CD4-positive, alpha-beta T cell treated with Interleukin-4 for 1 hour (primary cell): ENCODE measurements around the gene KRTAP10-1.

Source experiments
- DNase-seq, 2 donors: peaks; one replicate each; pipeline ENCODE4 v3.0.0-alpha.2; 2020 to 2022

KRTAP10-1 gene

GRCh38 chr21:44527156-44527982, 12.6 kb downstream of the KRTAP10-1 start:
- peak in 1 of 2 donors; percentile 4 for DNase-seq

DNA sequence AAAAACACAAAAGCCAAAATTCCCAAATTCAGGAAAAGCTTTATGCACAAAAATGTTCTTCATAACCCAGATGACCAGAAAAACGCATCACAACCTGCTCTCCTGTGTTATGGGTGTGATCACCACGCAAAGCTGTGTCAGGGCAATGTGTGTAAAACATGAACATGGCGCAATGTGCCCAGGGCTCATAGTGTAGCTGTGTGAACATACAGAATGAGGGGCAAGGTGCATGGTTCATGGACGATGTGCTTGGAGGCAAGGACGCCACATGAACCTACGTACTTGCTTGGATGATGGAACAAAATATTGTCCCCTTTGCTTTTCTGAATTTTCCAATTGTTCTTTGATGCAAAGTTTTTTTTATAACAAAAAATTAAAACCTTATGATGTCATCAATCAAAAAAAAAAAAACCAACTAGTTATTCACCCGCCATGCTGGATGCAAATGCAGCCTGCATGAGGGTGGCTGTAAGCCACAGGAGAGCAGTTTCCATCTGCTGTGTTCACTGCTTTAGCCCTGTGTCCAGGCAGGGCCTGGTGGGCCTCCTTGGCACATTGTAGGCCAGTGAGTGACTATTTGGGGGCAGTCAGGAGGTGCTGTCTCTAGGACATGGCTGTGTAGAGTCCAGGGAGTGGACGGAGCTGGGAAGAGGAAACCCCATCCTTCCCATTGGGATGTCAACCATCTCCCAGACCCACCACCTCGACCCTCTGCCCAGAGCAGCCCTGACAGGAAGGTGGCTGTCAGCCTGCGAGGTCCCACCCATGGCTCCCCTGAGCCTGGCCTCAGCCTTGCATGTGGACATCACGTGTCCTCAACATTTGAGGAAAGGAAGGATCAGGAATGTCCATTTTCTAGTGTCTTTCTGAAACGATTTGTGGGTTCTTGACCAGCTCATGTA, 13.6 kb downstream of the KRTAP10-1 start:
- no peak for DNase-seq

DNA sequence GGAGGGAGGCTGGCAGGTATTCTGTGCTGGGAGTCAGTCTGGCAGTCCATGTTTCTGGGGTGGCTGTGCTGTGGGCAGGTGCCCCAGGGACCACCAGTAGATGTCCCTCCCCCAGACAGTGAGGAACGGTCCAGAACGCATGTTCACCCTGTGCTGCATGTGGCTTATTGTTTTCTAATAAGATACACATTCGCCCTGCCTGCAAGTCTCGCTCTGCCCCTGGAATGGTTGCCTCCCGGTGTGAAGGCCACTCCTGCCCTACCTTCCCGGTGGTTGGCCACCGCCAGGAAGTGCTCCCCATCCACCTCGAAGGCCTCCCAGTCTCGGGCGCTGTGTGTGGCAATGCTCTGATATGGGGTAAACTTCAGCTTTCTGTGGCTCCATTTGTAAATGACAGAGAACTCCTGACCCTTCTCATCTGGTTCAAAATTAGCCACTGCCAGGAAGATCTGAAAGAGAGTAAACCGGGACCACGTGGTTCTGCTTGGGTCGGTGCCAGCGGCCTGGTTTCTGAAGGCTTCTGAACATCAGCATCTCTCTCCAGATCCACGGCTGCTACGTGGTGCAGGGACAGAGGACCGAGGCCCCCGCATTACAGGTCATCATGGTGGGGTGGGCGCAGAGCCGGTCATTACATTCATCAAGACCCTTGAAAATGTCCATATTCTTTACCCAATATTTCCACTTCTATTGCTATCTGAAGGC, 14.5 kb downstream of the KRTAP10-1 start:
- no peak for DNase-seq

- DNase-seq: no peak
Observed at GRCh38 chr21:44524414-44525371, 15.3 kb downstream of the KRTAP10-1 start.

DNA sequence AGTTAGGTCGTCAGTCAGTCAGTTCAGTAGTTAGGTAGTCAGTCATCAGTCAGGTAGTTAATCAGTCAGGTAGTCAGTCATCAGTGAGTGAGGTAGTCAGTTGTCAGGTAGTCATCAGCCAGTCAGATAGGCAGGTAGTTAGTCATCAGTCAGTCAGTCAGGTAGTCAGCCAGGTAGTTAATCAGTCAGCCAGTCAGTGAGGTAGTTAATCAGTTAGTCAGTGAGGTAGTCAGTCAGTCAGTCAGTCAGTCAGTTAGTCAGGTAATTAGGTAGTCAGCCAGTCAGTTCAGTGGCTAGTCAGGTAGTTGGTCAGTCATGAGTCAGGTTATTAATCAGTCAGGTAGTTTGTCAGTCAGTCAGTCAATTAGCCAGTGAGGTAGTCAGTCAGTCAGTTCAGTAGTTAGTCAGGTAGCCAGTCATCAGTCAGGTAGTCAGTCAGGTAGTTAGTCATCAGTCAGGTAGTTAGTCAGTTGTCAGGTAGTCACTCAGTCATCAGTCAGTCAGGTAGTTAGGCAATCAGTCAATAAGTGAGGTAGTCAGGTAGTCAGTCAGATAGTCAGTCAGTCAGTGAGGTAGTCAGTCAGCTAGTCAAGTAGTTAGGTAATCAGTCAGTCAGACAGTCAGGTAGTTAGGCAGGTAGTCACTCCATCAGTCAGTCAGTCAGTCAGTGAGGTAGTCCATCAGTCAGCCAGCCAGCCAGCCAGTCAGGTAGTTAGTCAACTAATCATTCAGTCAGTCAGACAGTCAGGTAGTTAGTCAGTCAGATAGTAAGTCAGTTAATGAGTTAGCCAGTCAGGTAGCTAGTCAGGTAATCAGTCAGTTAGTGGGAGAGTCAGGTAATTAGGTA, 16.2 kb downstream of the KRTAP10-1 start:
- peak in 1 of 2 donors; percentile 3 for DNase-seq

DNA sequence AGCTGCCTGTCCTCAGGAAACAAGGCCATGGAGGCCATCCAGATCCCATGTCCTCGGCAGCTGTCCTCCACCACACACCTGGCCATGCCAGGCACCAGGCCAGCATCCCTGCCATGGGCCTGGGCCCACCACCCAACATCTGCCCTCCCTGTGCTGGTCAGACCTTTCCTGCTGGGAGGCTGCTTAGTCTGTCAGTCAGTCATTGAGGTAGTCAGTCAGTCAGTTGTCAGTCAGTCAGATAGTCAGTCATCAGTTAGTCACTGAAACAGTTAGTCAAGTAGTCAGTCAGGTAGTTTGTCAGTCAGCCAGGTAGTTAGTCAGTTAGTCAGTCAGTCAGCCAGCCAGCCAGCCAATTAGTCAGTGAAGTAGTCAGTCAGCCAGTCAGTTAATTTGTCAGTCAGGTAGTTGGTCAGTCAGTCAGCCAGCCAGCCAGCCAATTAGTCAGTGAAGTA, 17.2 kb downstream of the KRTAP10-1 start:
- DNase-seq: peak in 1 of 2 donors; percentile 9

DNA sequence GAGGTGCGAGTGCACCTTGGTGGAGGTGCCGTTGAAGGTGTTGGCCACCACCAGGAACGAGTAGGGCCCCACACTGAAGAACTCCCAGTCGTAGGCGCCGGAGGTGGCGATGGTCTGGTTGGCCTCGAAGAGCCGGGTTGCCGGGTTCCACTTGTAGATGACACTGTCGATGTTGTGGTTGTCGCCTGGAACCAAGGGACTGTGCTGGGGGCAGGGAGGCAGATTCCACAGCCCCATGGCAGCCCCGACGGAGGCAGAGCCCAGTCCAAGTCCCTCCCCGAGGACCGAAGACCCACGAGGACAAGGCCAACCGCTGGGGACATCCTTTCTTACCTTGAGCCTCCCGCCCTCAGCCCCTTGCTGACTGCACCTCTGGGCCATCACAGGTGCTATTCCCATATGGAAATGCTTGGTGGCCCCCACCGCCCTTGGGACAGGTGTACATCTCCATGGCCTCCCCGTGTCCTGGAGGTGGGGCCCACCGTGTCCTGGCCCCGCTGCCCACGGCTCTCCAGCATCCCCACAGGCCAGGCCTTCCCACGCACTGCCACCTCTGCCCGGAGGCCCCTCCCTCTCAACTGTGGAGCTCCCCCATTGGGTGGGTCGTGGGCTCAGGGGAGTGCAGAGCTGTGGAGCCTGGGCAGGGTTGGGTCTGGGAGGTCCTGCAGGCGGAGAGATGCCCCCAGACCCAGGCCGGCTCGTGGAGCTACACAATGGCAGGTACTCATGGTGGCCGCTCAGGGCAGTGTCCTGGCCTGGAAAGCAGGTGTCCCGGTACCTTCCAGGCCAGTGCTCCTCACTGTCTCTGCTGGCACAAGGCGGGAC, 17.9 kb downstream of the KRTAP10-1 start:
- no peak for DNase-seq

DNA sequence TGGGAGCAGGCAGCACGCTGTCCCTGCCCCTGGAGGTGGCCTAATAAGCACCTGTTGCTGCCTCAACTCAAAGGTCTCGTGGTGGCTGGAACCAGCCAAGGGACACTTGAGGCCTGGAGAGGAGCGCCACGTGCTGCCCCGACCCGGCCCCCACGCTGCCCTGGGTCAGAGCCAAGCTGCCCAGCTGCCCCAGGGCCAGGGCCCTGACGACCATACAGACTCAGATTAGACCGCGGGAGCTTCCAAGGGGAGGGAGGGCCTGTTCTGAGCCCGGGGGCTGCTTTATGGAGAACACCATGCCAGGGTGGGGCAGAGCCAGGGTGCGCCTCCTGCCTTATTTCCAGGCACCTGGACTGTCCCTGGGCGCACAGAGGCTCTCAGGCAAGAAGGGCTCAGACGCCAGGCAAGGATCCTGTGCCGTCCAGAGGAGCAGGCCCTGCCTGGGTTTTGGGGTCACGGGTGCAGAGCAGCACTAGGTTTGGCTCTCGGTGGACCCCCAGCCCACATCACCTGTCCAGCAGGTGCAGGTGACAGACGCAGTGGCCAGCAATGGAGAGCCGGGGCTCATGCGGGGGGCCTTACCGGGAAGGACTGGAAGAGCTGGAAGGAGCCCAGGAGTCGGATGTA, 18.6 kb downstream of the KRTAP10-1 start:
- DNase-seq: peak in 1 of 2 donors; percentile 8

DNA sequence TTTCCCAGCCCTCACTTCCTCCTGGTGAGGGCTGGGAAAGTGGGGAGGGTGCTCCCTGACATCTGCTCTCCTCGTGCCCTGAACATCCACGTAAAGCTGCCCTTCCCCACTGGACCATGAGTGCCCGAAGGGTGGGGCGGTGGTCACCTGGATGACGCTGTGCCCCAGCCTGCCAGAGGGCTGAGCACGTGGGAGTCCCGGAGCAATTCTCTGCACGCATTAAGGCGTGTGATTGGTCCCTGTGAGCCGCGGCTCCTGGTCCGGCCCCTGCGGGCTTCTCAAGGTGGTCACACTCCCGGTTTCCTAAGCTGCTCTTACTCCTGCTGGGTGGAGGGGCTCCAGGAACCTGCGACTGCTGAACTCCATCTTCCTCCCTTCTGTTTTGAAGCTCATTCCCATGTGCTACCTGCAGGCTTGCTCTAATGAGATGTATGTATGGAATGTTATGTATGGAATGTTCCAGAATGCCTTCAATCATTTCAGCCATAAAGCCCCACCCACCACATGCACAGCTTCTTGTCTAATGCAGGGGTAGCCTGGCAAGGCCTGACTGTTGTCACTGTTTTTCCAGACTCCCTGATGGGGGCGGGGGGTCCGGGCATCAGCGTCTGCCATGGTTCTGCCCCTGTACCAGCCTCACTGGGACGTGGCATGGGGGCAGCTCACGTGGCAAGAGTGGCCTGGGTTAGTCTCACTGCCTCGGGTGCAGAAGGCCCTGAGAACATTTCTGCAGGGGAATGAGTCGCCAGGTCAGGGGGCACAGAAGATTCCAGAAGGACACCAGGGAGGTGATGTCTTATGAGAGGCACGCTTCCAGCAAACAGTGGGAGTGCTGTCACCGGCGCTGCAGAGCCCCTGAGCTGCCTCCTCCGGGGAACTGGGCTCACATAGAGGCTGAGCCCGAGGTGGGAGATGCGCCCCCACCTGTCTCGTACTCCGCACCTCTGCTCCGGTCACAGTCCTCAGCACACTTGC, 19.4 kb downstream of the KRTAP10-1 start:
- peak in 1 of 2 donors; percentile 10 for DNase-seq

- no peak for DNase-seq
Observed at GRCh38 chr21:44519346-44520325, 20.4 kb downstream of the KRTAP10-1 start.

DNA sequence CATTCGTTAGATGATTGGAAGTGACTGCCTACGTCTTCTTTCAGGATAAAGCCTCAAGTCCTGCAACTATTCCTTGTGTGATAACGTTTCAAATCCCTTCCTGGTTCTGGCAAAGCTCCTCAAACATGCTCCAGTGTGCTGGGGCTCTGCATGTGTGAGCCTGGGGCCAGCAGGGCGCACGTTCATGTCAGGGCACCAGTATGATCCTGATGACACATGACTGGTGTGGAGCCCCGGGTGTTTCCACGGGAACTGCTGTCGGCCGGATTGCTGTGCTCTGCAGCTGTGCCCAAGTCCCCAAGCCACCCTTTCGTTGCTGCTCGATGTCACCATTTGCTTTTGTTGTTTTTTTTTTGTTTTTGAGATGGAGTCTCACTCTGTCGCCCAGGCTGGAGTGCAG, 21.3 kb downstream of the KRTAP10-1 start:
- no peak for DNase-seq

DNA sequence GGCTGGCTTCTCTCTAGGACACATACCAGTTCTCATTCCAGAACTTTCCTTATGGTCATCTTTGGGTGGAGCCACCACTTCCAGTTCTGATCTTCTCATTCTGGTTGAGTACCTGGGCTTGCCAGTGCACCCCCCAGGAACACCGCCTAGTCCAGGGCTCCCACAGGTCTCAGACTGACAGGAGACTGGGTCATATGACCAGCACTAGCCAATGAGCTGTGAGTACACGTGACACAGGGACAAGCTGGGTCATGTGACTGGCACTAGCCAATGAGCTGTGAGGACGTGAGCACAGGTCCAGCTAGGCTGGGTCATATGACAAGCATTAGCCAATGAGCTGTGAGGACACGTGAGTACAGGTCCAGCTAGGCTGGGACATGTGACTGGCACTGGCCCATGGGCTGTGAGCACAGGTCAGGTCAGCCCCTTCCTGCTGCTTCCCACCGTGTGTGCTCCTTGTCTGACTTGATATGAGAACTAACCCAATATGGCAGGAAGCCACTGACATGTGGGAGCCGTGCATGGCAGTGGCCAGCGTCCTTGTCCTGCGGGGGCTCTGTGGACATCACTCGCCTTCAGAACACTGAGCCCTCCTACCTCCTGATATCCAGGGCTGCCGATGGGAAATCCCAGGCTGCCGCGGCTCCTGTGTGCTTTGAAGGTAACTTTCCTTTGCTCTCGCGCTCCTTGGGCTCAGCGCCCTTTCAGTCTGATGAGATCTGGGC, 22.7 kb downstream of the KRTAP10-1 start:
- no peak for DNase-seq

GRCh38 chr21:44516828-44517174, 23.2 kb downstream of the KRTAP10-1 start:
- DNase-seq: no peak

- DNase-seq: no peak
Observed at GRCh38 chr21:44516342-44516741, 23.7 kb downstream of the KRTAP10-1 start.

DNA sequence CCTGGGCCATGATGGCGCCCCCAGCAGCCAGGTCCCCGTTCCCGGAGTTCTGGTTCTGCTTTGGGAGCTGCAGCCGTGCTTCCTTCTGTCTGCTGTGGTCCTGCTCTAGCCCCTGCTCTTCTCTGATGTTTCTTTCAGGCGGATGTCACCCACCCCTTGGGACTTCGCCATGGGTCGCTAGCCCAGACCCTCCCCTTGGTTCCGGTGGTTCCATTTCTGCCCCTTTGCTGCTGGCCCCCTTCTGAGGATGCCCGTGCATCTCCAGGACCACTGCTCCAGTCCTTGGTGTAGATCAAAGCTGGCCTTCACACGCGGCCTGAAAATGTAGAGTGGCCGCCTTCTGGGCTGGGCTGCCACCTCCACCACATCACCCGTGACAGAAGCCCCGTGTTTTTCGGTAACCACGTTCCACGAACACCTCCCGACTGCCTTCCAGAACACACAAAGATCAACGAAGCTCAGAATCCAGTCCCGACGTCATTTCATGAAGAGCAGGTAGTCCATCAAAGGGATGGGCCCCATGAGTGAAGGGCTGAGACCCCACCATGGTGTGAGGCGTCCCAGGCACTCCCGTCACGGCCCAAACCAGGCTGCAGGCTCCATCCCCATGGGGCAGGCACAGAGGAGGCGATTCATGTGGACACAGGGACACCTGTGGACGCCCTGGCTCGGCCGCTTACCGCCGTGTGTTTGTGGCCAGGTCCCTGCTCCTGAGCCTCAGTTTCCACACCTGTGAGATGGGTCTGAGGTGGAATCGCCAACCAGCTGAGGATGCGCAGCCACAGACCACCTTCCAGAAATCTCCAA, 24.4 kb downstream of the KRTAP10-1 start:
- no peak for DNase-seq
